ENCODE measurements around the gene TRAPPC8. TPM values are rescaled to one million over a fixed set of nuclear protein-coding genes. Genes with fewer than 3 reads are reported as not detected.
A peak's percentile ranks its signal among the peaks of the same experiment; 100 is the strongest.
"Not testable (repeated sequence)": the region's sequence is repeated elsewhere in the genome, so short reads cannot be mapped to it uniquely, and the experiment has no call there.

The TRAPPC8 gene
- total RNA-seq, 1 donor from 2014 or later = 31.5 TPM

DNA sequence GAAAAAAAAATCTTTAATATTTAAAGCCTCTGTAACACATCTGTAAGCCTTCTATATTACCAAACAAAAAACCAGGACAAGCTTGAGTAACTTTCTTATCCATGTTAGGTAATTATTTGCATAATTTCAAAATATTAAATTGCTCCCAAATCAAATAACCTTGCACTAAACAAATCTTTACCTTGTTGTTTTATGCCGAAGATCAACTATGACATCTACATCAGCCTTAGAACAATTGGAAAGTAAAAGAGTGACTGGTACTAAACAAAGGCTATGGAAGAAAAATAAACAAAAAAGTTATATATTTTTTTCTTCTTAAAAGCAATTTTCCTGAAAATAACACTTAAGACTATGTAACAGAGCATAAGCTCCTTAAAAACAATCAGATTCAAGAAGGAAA, 111.0 kb downstream of the TRAPPC8 start:
- Histone ChIP-seq H3K9ac (ENCODE audit: low read length) (no peak overlapping the region), H3K27me3 (ENCODE audit: insufficient read depth, low read length) (no peaks in the 10 kb centered on the region), H3K4me2 (ENCODE audit: low read length) (no peak overlapping the region), H3K79me2 (ENCODE audit: insufficient read depth, low read length) (no peaks in the 10 kb centered on the region), H3K9me3 (ENCODE audit: insufficient read depth, low read depth, low read length) (no peaks in the 10 kb centered on the region), H3K4me1 (ENCODE audit: insufficient read depth, low read length) (no peaks in the 10 kb centered on the region), H2AFZ (ENCODE audit: low read depth, low read length) (no peak overlapping the region), H3K27ac (ENCODE audit: low read depth, low read length) (no peak overlapping the region), H4K20me1 (ENCODE audit: insufficient read depth, low read length) (no peaks in the 10 kb centered on the region), H3K36me3 (ENCODE audit: insufficient read depth, low read length) (peaks cover 12% of the 10 kb centered on the region), H3K4me3 (ENCODE audit: insufficient read depth, low read depth, low read length) (no peak overlapping the region)
- Mint-ChIP-seq H3K27me3 (ENCODE audit: low read depth, unreplicated experiment) (no peaks in the 10 kb centered on the region), H3K36me3 (ENCODE audit: low read depth, unreplicated experiment) (peaks cover 5% of the 10 kb centered on the region), H3K27ac (ENCODE audit: unreplicated experiment) (no peak overlapping the region), H3K4me1 (ENCODE audit: low read depth, unreplicated experiment) (peaks cover 5% of the 10 kb centered on the region), H3K9me3 (ENCODE audit: unreplicated experiment) (no peaks in the 10 kb centered on the region), H3K4me3 (ENCODE audit: unreplicated experiment) (no peak overlapping the region)
- DNase-seq (ENCODE audit: low read depth) (no peak), FAIRE-seq (no peak)
- TF ChIP-seq EZH2 (IDR thresholded peaks at IDR 0.05; ENCODE audit: insufficient read depth, low read length) = no peak
- TF ChIP-seq, protein P1, sequence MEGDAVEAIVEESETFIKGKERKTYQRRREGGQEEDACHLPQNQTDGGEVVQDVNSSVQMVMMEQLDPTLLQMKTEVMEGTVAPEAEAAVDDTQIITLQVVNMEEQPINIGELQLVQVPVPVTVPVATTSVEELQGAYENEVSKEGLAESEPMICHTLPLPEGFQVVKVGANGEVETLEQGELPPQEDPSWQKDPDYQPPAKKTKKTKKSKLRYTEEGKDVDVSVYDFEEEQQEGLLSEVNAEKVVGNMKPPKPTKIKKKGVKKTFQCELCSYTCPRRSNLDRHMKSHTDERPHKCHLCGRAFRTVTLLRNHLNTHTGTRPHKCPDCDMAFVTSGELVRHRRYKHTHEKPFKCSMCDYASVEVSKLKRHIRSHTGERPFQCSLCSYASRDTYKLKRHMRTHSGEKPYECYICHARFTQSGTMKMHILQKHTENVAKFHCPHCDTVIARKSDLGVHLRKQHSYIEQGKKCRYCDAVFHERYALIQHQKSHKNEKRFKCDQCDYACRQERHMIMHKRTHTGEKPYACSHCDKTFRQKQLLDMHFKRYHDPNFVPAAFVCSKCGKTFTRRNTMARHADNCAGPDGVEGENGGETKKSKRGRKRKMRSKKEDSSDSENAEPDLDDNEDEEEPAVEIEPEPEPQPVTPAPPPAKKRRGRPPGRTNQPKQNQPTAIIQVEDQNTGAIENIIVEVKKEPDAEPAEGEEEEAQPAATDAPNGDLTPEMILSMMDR (IDR thresholded peaks at IDR 0.05; ENCODE audit: insufficient read depth, low read depth, low read length) = no peak

DNA sequence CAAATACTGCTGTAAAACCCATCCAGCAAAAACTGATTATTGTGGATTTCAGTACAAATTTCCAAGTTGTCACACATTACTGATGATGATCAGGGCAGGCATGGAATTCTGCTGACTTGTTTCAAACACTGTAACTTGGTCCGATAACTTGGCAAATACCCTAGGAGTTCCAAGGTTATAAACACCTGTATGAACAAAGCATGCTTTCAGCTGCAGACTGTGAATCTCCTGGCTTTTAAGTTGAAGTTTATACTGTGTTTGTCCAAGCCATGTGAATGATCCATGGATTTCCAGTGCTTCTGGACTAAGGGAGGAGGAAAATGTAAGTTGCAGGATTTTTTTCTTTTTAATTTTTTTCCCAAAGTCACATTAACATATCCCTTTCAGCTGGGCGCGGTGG, 112.2 kb downstream of the TRAPPC8 start:
- no peaks in the 10 kb centered on the region for H3K79me2 ChIP-seq (ENCODE audit: insufficient read depth, low read length)
- FAIRE-seq (no peak), DNase-seq (ENCODE audit: low read depth) (no peak)
- no peak overlapping the region for H2AFZ ChIP-seq (ENCODE audit: low read depth, low read length)
- TF ChIP-seq, protein P1 (IDR thresholded peaks at IDR 0.05; ENCODE audit: insufficient read depth, low read depth, low read length) = no peak
- TF ChIP-seq EZH2 (IDR thresholded peaks at IDR 0.05; ENCODE audit: insufficient read depth, low read length) = no peak
- Mint-ChIP-seq H3K27me3 (ENCODE audit: low read depth, unreplicated experiment) (no peaks in the 10 kb centered on the region), H3K4me1 (ENCODE audit: low read depth, unreplicated experiment) (peaks cover 6% of the 10 kb centered on the region), H3K4me3 (ENCODE audit: unreplicated experiment) (no peak overlapping the region), H3K36me3 (ENCODE audit: low read depth, unreplicated experiment) (peaks cover 3% of the 10 kb centered on the region), H3K9me3 (ENCODE audit: unreplicated experiment) (no peaks in the 10 kb centered on the region), H3K27ac (ENCODE audit: unreplicated experiment) (no peak overlapping the region)
- no peaks in the 10 kb centered on the region for H3K9me3 ChIP-seq (ENCODE audit: insufficient read depth, low read depth, low read length)
- H3K4me3 ChIP-seq (ENCODE audit: insufficient read depth, low read depth, low read length) = no peak overlapping the region
- no peak overlapping the region for H3K27ac ChIP-seq (ENCODE audit: low read depth, low read length)
- H3K4me2 ChIP-seq (ENCODE audit: low read length) = no peak overlapping the region
- peaks cover 3% of the 10 kb centered on the region for H3K36me3 ChIP-seq (ENCODE audit: insufficient read depth, low read length)
- H3K9ac ChIP-seq (ENCODE audit: low read length) = no peak overlapping the region
- no peaks in the 10 kb centered on the region for H3K27me3 ChIP-seq (ENCODE audit: insufficient read depth, low read length)
- no peaks in the 10 kb centered on the region for H3K4me1 ChIP-seq (ENCODE audit: insufficient read depth, low read length)
- no peaks in the 10 kb centered on the region for H4K20me1 ChIP-seq (ENCODE audit: insufficient read depth, low read length)

DNA sequence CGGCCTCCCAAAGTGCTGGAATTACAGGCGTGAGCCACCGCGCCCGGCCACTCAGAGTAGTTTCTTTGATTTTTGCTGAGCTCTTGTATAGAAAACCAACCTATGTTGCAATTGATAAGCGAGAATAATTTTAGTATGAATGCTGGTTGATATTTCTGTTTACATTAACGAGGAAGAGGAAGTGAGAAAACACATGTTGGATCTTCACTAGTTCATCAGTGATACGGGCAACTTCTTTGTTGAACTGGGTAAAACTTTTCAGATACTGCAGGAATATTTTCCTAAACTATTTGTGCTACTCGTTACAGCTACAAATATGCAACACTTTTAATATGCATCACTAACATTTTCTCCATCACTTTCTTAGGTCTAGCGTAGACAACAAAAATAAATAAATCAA, 114.3 kb downstream of the TRAPPC8 start:
- Mint-ChIP-seq H3K27me3 (ENCODE audit: low read depth, unreplicated experiment) (no peaks in the 10 kb centered on the region), H3K27ac (ENCODE audit: unreplicated experiment) (no peak overlapping the region), H3K4me3 (ENCODE audit: unreplicated experiment) (no peak overlapping the region), H3K36me3 (ENCODE audit: low read depth, unreplicated experiment) (peaks cover 3% of the 10 kb centered on the region), H3K4me1 (ENCODE audit: low read depth, unreplicated experiment) (peaks cover 6% of the 10 kb centered on the region), H3K9me3 (ENCODE audit: unreplicated experiment) (no peaks in the 10 kb centered on the region)
- TF ChIP-seq EZH2 (IDR thresholded peaks at IDR 0.05; ENCODE audit: insufficient read depth, low read length) = no peak
- TF ChIP-seq, protein P1 (IDR thresholded peaks at IDR 0.05; ENCODE audit: insufficient read depth, low read depth, low read length) = no peak
- H4K20me1 ChIP-seq (ENCODE audit: insufficient read depth, low read length) = no peaks in the 10 kb centered on the region
- DNase-seq (ENCODE audit: low read depth) = no peak
- no peak for FAIRE-seq
- H3K79me2 ChIP-seq (ENCODE audit: insufficient read depth, low read length) = no peaks in the 10 kb centered on the region
- H3K27me3 ChIP-seq (ENCODE audit: insufficient read depth, low read length) = peaks cover 2% of the 10 kb centered on the region
- H2AFZ ChIP-seq (ENCODE audit: low read depth, low read length) = no peak overlapping the region
- H3K9ac ChIP-seq (ENCODE audit: low read length) = no peak overlapping the region
- no peak overlapping the region for H3K4me2 ChIP-seq (ENCODE audit: low read length)
- H3K9me3 ChIP-seq (ENCODE audit: insufficient read depth, low read depth, low read length) = no peaks in the 10 kb centered on the region
- H3K4me3 ChIP-seq (ENCODE audit: insufficient read depth, low read depth, low read length) = no peak overlapping the region
- H3K36me3 ChIP-seq (ENCODE audit: insufficient read depth, low read length) = peaks cover 3% of the 10 kb centered on the region
- no peak overlapping the region for H3K27ac ChIP-seq (ENCODE audit: low read depth, low read length)
- no peaks in the 10 kb centered on the region for H3K4me1 ChIP-seq (ENCODE audit: insufficient read depth, low read length)

DNA sequence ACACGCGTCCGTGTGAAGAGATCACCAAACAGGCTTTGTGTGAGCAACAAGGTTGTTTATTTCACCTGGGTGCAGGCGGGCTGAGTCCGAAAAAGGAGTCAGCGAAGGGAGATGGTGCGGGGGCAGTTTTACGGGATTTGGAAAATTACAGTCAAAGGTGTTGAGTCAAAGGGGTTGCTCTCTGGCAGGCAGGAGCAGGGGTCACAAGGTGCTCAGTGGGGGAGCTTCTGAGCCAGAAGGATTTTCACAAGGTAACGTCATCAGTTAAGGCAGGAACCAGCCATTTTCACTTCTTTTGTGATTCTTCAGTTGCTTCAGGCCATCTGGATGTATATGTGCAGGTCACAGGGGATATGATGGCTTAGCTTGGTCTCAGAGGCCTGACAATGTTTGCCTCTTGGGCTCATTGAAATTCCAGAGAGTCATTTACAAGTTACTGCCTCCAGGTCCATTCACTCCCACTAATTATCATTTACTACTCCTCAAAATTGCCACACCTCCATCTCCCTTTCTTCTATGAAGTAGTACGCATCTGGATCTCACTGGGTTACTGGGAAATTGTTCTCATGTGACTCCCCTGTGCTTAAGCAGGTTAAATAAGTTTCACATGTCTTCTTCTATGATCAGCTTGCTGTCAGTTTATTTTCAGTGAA, 116.1 kb downstream of the TRAPPC8 start:
- not testable (repeated sequence) for H3K9ac ChIP-seq (ENCODE audit: low read length); H3K4me3 ChIP-seq (ENCODE audit: insufficient read depth, low read depth, low read length); H3K27me3 ChIP-seq (ENCODE audit: insufficient read depth, low read length); H3K79me2 ChIP-seq (ENCODE audit: insufficient read depth, low read length); H4K20me1 ChIP-seq (ENCODE audit: insufficient read depth, low read length); H3K9me3 Mint-ChIP-seq (ENCODE audit: unreplicated experiment); H3K36me3 Mint-ChIP-seq (ENCODE audit: low read depth, unreplicated experiment); DNase-seq (ENCODE audit: low read depth); H3K27ac ChIP-seq (ENCODE audit: low read depth, low read length); H3K9me3 ChIP-seq (ENCODE audit: insufficient read depth, low read depth, low read length); H2AFZ ChIP-seq (ENCODE audit: low read depth, low read length); H3K4me1 ChIP-seq (ENCODE audit: insufficient read depth, low read length); H3K4me2 ChIP-seq (ENCODE audit: low read length); H3K4me3 Mint-ChIP-seq (ENCODE audit: unreplicated experiment); H3K27me3 Mint-ChIP-seq (ENCODE audit: low read depth, unreplicated experiment); H3K36me3 ChIP-seq (ENCODE audit: insufficient read depth, low read length); FAIRE-seq; H3K4me1 Mint-ChIP-seq (ENCODE audit: low read depth, unreplicated experiment)
- H3K27ac Mint-ChIP-seq (ENCODE audit: unreplicated experiment) = peak overlapping the region; percentile 30
